Measurements from ENCODE around the gene PIGZ.

The PIGZ gene

GRCh38 chr3:196902296-196902695 is 66.3 kb downstream of the PIGZ start:
- no peak for DNase-seq

GRCh38 chr3:196901768-196902167 is 66.9 kb downstream of the PIGZ start:
- no peak for DNase-seq
